ENCODE data around the gene KIAA1143. TPM values are rescaled to one million over a fixed set of nuclear protein-coding genes. Genes with fewer than 3 reads are reported as not detected.

KIAA1143 gene
- total and polyA plus RNA-seq, 2 of the 13 experiments (the other 11 are each of a cell fraction or from before 2014, with no cell fraction given), result 9.9 to 27.2 TPM

GRCh38 chr3:44772099-44772442 is 10.7 kb upstream of the KIAA1143 start:
- Histone ChIP-seq H3K4me3 (replicated peaks in 1 of 3; ENCODE audit: insufficient read depth in 1 of 3, low read depth in 2 of 3, low read length in 3 of 3) (no peak overlapping the region), H3K27me3 (ENCODE audit: control insufficient read depth in 1 of 2, insufficient read depth in 2 of 2, low read length in 2 of 2) (no peaks in the 10 kb centered on the region), H3K36me3 (replicated peaks in 1 of 2; ENCODE audit: control insufficient read depth in 1 of 2, insufficient read depth in 2 of 2, low read length in 2 of 2) (peaks cover 0 to 16% of the 10 kb centered on the region in 2 experiments; a peak in 3 of 5 replicates), H3K9ac (ENCODE audit: insufficient read depth, low read depth, low read length) (no peak overlapping the region), H3K79me2 (ENCODE audit: insufficient read depth, low read length) (peaks cover 8% of the 10 kb centered on the region), H3K9me3 (ENCODE audit: low read length) (peaks cover 20% of the 10 kb centered on the region), H3K27ac (ENCODE audit: extremely low read length, insufficient read depth, low read length) (no peak overlapping the region), H3K4me2 (ENCODE audit: low read depth, low read length) (no peak overlapping the region), H4K20me1 (ENCODE audit: insufficient read depth, low read length) (no peaks in the 10 kb centered on the region), H2AFZ (ENCODE audit: low read length) (no peak overlapping the region), H3K4me1 (ENCODE audit: insufficient read depth, low read length) (no peaks in the 10 kb centered on the region)
- WGBS (ENCODE audit: low lambda C conversion rate), result 100% methylated on average over 1 of the region's 1 CpG
- ChIA-PET POLR2A (no interaction called here), CTCF (ENCODE audit: low intra/inter-chr PET ratio, low total read pairs) (no interaction called here)
- no peak for FAIRE-seq
- in situ Hi-C loops (cut with HindIII; ENCODE audit: extremely low pct_ligation_motif_present, low pct_unique_long_range_greater_than_20kb) (no loop called here), intact Hi-C loops (cut with micrococcal nuclease; ENCODE audit: unreplicated experiment) (no loop called here)
- BruUV-seq (replicated peaks), result no TSS peak
- no peak for DNase-seq (ENCODE audit: low spot score)
- ATAC-seq, result no peak
- no peak for TF ChIP-seq E2F1 (CRISPR knock-in tag; IDR thresholded peaks at IDR 0.05)
- TF ChIP-seq, protein P1, sequence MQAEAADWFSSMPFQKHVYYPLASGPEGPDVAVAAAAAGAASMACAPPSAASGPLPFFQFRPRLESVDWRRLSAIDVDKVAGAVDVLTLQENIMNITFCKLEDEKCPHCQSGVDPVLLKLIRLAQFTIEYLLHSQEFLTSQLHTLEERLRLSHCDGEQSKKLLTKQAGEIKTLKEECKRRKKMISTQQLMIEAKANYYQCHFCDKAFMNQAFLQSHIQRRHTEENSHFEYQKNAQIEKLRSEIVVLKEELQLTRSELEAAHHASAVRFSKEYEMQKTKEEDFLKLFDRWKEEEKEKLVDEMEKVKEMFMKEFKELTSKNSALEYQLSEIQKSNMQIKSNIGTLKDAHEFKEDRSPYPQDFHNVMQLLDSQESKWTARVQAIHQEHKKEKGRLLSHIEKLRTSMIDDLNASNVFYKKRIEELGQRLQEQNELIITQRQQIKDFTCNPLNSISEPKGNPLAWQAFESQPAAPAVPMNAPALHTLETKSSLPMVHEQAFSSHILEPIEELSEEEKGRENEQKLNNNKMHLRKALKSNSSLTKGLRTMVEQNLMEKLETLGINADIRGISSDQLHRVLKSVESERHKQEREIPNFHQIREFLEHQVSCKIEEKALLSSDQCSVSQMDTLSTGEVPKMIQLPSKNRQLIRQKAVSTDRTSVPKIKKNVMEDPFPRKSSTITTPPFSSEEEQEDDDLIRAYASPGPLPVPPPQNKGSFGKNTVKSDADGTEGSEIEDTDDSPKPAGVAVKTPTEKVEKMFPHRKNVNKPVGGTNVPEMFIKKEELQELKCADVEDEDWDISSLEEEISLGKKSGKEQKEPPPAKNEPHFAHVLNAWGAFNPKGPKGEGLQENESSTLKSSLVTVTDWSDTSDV (CRISPR knock-in tag; IDR thresholded peaks at IDR 0.05), result no peak
- TF ChIP-seq MXI1 (IDR thresholded peaks at IDR 0.05; ENCODE audit: borderline replicate concordance, low read depth, low read length), result no peak
- TF ChIP-seq ZFP36 (IDR thresholded peaks at IDR 0.05; ENCODE audit: borderline replicate concordance, low read depth, low read length, partially characterized antibody), result peak; percentile 27
- TF ChIP-seq ELF1 (CRISPR knock-in tag; IDR thresholded peaks at IDR 0.05), result no peak

Data from HepG2 (cell line).